A549 (cell line): ENCODE data around the gene AKIP1.

Source experiments
- CBX8 ChIP-seq: fragments of 200-600 bp; sonication (generic); IDR thresholded peaks from 2 replicates; pipeline ENCODE4 v1.6.1; 2016
- CEBPB ChIP-seq, 2 experiments: fragments of >200 bp in 1 of 2; sonication (Bioruptor Twin) in 1 of 2; formaldehyde crosslinking in 1 of 2; IDR thresholded peaks; 2 replicates each; pipeline ENCODE4 v1.6.1; 2012 to 2016
- CHD2 ChIP-seq: fragments of 150-350 bp; IDR thresholded peaks from 2 replicates; pipeline ENCODE4 v1.6.1; 2014; ENCODE audit warnings: low read length; ENCODE audit not compliant: partially characterized antibody
- CHD4 ChIP-seq: fragments of 200-600 bp; sonication (generic); IDR thresholded peaks from 2 replicates; pipeline ENCODE4 v1.6.1; 2016; ENCODE audit warnings: antibody characterized with exemption, mild to moderate bottlenecking, borderline replicate concordance
- CTCF ChIP-seq: fragments of >200 bp; sonication (Bioruptor Twin); formaldehyde crosslinking; IDR thresholded peaks from 3 replicates; pipeline ENCODE4 v1.5.1; 2016
- EP300 ChIP-seq, 2 experiments: fragments of >200 bp; sonication (Bioruptor Twin); formaldehyde crosslinking; IDR thresholded peaks; 2 replicates in 1 of 2; 3 replicates in 1 of 2; pipeline ENCODE4 v1.6.1; 2016 to 2017
- POLR2A ChIP-seq: IDR thresholded peaks from 2 replicates; pipeline ENCODE4 v1.6.1; 2012; ENCODE audit warnings: mild to moderate bottlenecking, low read length
- RAD21 ChIP-seq, 2 experiments: fragments of >200 bp in 1 of 2; sonication (Bioruptor Twin) in 1 of 2; formaldehyde crosslinking in 1 of 2; IDR thresholded peaks in 1 of 2; conservative IDR thresholded peaks in 1 of 2; 2 replicates in 1 of 2; 3 replicates in 1 of 2; pipeline ENCODE4 v1.6.1; 2012 to 2018; ENCODE audit warnings: inconsistent platforms in 1 of 2
- REST ChIP-seq: fragments of 200-600 bp; sonication (generic); IDR thresholded peaks from 2 replicates; pipeline ENCODE4 v1.6.1; 2016; ENCODE audit warnings: antibody characterized with exemption, mild to moderate bottlenecking, moderate library complexity
- RNF2 ChIP-seq: fragments of 200-600 bp; sonication (generic); IDR thresholded peaks from 2 replicates; pipeline ENCODE4 v1.6.1; 2016; ENCODE audit warnings: low read depth, mild to moderate bottlenecking, antibody characterized with exemption, moderate library complexity, borderline replicate concordance
- SREBF2 ChIP-seq: fragments of 450-650 bp; IDR thresholded peaks from 2 replicates; pipeline ENCODE4 v1.6.1; 2014; ENCODE audit warnings: mild to moderate bottlenecking, moderate library complexity

- TF ChIP-seq CTCF, result no peak
- no peak for TF ChIP-seq CEBPB (IDR thresholded peaks at IDR 0.05)
- no peak for TF ChIP-seq RAD21 (conservative IDR thresholded peaks at IDR 0.05 in 1 of 2, IDR thresholded peaks at IDR 0.05 in 1 of 2)
- TF ChIP-seq SREBF2, result no peak
- no peak for TF ChIP-seq CHD4
- TF ChIP-seq REST, result no peak
- TF ChIP-seq CHD2, result no peak
- TF ChIP-seq POLR2A, result no peak
- TF ChIP-seq CBX8, result no peak
- TF ChIP-seq EP300 (IDR thresholded peaks at IDR 0.05), result no peak
- no peak for TF ChIP-seq RNF2
Measured at GRCh38 chr11:8967184-8967583, 56.2 kb downstream of the AKIP1 start.
